22Rv1 (cell line): ENCODE results near the gene TUBGCP3.

Source experiments
- CTCF ChIP-seq: fragments of 450-650 bp; IDR thresholded peaks from 2 replicates; pipeline ENCODE4 v1.5.1; 2017; ENCODE audit warnings: mild to moderate bottlenecking
- ZFX ChIP-seq: fragments of 450-650 bp; IDR thresholded peaks from 2 replicates; pipeline ENCODE4 v1.6.1; 2017; ENCODE audit warnings: antibody characterized with exemption, borderline replicate concordance

GRCh38 chr13:112443191-112443994 lies 144.6 kb downstream of the TUBGCP3 start:
- no peak for TF ChIP-seq CTCF
- TF ChIP-seq ZFX = no peak
